ENCODE data around the gene SRPK2.
"Not testable (repeated sequence)": the region's sequence is repeated elsewhere in the genome, so short reads cannot be mapped to it uniquely, and the experiment has no call there.

The SRPK2 gene

DNA sequence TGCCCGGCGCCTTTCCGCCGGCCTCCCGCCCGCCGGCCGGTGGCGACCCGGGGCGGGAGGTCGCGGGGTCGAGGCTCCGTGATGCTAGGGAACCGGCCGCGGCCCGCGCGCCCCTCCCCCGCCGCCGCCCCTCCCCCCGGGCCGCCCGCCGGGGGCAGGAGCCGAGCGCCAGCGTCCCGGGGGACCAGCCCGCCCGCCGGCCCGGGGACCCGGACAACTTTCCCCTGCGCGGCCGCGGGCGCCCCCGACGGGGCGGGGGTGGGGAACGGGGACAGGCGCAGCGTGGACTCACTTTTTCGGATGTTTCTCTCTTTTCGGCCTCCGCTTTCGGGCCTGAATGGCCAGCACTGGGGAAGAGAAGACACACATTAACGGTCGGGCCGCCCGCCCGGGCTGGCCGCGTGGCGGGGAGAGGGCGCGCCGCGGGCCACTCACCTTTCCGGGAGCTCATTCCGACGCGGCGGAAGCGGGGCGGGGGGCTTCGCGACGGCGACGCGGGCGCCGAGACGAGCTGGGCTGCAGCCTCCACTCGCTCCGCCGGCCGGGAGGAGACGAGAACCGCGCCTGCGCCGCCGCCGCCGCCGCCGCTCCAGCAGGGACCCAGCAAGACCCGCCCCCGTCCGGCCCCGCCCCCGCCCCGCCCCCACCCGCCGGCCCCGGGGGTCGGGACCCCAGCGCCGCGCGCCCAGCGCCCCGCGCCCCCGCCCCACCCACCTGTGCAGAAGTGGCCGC, at the start of gene SRPK2:
SRPK2 (minus strand) TSS at position 566 of the 732 bp plus-strand sequence.
- DNase-seq, result peak in 55 of 56 donors; percentile 3 to 83 (median 61)

DNA sequence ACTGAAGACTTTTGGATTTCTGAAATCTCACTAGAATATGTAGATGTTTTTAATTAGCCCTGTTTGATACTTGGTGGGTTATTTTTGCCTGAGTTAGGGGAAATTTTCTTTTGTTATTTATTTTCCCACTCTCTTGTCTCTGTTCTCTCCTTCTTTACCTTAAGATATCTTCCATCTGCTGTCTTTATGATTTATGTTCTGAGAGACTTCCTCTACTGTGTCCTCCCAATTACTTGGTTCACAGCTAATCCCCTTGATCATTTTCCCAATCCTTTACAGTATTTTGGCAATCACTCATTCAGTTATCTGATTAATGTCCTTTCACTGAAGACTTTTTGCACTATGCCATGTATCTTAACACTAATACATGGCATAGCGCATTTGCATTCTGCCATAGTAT, 49.5 kb upstream of the SRPK2 start:
- DNase-seq, result no peak

DNA sequence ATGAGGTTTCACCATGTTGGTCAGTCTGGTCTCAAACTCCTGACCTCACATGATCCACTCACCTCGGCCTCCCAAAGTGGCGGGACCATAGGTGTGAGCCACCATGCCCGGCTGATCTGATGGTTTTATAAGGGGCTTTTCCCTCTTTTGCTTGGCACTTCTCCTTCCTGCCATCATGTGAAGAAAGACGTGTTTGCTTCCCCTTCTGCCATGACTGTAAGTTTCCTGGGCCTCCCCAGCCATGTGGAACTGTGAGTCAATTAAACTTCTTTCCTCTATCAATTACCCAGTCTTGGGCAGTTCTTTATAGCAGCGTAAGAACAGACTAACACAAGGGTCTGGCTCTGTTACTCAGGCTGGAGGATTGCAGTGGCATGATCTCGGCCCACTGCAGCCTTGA, 48.6 kb upstream of the SRPK2 start:
- not testable (repeated sequence) for DNase-seq

DNA sequence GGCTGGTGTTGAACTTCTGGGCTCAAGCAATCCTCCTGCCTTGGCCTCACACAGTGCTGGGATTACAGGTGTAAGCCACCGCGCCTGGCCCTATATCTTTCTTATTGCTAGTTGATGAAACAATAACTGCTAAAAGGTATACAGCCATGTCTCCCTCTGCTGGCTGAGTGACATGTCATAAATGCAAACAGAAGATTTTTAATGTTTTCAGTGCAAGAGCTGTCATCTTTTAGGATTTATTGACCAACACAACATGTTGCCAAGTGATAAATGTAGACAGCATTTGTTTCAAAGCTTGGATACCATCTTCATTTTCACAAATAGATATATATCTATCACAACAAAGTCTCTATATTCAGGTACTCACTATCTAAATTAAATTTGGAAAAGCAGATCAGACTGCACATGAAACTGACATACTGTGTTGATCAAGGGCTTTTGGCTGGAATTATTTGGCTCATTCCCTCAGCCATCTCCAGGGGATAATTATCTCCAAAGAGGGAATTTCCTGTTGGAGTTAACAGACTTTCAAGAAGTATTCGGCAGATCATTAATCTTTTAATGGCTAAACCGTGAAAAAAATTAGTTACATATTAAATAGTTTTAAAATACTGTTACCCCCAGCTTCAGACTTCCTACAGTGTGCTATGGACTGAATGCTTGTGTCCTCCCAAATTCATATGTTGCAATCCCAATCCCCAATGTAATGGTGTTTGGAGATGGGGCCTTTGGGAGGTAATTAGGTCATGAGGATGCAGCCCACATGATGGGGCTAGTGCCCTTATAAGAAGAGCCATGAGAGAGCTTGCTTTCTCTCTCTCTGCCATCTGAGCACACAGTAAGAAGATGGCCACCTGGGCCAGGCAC, 41.3 kb upstream of the SRPK2 start:
- DNase-seq, result peak in 3 of 56 donors; percentile 3 to 48 (median 12)

DNA sequence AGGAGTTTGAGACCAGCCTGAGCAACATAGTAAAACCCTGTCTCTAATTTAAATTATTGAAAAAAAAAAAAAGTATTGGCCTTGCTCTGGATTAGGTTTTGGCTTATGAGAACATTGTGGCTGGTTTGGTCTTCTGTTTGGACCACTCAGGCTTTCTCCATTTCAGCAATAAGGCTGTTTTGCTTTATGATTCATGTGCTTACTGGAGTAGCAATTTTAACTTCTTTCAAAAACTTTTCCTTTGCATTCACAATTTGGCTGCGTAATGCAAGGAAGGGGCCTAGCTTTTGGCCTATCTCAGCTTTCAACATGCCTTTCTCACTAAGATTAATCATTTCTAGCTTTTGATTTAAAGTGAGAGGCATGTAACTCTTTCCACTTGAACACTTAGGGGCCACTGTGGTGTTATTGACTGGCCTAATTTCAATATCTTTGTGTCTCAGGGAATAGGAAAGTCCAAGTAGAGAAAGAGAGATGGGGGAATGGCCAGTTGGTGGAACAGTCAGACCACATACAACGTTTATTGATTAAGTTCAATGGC, 38.0 kb upstream of the SRPK2 start:
- DNase-seq, result no peak

DNA sequence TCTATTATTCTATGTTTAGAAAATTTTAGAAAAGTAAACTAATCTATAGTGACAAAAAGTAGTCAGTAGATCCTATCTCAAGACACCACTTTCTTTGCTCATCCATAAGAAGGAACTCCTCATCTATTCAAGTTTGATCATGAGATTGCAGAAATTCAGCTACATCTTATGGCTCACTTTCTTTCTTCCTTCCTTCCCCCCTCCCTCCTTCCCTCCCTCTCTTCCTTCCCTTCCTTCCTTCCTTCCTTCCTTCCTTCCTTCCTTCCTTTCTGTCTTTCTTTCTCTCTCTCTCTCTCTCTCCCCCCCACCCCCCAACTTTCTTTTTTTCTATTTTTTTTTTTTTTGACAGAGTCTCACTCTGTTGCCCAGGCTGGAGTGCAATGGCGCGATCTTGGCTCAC, 35.3 kb upstream of the SRPK2 start:
- no peak for DNase-seq

DNA sequence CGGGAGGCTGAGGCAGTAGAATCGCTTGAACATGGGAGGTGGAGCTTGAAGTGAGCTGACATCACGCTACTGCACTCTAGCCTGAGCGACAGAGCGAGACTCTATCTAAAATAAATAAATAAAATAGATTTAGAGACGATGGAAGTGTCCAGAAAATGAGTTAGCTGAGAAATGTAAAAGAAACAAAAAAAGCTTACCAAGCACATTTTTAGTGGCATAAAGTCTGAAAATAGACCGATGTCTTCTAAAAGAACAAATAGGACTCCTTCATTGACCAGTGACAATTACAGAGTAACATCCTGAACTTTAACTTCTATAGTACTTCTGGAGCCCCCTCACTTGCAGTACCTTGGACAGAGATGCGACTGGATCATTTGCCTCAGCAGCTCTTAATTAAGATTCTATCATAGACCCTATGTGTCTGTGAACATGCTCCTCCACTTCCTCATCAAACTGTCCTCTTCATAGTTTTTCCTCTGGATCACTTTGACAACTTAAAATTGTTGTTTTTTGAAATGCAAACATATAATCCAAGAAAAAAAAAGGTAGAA, 25.2 kb upstream of the SRPK2 start:
- no peak for DNase-seq

DNA sequence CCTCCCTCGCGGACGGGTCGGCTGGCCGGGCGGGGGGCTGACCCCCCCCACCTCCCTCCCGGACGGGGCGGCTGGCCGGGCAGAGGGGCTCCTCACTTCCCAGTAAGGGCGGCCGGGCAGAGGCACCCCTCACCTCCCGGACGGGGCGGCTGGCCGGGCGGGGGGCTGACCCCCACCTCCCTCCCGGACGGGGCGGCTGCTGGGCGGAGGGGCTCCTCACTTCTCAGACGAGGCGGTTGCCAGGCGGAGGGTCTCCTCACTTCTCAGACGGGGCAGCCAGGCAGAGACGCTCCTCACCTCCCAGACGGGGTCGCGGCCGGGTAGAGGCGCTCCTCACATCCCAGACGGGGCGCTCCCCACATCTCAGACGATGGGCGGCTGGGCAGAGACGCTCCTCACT, 22.1 kb upstream of the SRPK2 start:
- not testable (repeated sequence) for DNase-seq

DNA sequence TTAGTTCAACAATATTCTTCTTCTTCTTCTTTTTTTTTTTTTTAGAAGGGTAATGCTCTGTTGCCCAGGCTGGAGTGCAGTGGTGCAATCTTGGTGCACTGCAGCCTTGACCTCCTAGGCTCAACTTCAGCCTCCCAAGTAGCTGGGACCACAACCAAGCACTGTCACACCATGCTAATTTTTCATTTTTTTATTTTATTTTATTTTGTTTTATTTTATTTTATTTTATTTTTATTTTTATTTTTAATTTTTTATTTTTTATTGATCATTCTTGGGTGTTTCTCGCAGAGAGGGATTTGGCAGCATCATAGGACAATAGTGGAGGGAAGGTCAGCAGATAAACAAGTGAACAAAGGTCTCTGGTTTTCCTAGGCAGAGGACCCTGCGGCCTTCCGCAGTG, 21.1 kb upstream of the SRPK2 start:
- not testable (repeated sequence) for DNase-seq

DNA sequence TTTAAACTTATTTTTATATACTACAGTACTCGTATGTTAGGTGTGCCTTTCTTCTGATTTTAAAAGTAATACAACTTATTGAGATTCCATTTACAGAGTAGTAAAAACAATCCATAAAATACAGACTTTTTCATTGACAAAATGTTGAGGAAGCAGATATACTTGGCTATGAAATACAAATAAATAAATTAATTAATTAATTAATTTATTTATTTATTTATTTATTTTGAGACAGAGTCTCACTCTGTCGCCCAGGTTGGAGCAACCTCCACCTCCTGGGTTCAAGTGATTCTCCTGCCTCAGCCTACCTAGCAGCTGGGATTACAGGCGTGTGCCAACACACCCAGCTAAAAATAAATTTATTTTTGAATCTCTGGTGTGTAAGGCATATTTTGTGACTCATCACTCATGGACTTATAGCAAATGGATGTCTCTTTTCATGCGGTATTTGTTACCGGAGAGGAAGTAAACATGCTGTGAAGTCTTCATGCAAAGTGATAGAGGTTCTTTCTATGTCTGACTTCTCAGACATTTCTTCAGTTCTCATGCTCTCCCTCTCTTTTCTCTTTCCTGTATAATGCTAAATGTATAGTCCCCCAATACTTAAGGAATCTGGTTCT, 20.2 kb upstream of the SRPK2 start:
- no peak for DNase-seq

DNA sequence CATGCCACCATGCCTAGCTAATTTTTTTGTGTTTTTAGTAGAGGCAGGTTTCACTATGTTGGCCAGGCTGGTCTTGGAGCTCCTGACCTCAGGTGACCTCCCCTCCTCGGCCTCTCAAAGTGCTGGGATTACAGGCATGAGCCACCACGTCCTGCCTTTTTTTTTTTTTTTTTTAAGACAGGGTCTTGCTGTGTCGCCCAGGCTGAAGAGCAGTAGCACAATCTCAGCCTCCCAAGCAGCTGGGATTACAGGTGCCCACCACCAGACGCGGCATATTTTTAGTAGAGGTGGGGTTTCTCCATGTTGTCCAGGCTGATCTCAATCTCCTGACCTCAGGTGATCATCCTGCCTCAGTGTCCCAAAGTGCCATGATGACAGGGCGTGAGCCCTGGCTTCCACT, 14.4 kb upstream of the SRPK2 start:
- DNase-seq, result no peak

DNA sequence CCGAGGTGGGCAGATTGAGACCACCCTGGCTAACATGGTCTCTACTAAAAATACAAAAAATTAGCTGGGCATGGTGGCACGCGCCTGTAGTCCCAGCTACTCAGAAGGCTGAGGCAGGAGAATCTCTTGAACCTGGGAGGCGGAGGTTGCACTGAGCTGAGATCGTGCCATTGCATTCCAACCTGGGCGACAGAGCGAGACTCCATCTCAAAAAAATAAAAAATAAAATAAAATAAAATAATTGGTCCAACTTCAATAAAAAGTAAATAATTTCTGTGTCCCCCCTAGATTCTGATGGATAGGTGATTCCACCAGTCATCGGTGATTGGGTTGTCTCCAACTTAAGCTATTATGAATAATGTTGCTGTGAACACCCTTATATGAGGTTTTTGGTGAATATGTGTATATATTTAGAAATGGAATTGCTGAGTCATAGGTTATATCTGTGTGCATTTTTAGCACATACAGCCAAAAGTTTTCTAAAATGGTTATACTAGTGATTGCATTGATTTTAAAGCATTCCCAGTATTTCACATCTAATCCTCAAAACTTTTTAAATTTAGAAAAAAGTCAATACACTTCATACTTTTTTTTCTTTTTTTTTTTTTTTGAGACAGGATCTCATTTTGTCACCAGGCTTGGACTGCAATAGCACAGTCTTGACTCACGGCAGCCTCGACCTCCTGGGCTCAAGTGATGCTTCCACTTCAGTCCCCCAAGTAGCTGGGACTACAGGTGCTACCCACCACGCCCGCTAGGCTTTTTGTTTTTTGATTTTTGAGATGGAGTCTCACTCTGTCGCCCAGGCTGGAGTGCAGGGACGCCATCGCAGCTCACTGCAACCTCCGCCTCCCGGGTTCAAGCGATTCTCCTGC, 13.7 kb upstream of the SRPK2 start:
- DNase-seq, result no peak

DNA sequence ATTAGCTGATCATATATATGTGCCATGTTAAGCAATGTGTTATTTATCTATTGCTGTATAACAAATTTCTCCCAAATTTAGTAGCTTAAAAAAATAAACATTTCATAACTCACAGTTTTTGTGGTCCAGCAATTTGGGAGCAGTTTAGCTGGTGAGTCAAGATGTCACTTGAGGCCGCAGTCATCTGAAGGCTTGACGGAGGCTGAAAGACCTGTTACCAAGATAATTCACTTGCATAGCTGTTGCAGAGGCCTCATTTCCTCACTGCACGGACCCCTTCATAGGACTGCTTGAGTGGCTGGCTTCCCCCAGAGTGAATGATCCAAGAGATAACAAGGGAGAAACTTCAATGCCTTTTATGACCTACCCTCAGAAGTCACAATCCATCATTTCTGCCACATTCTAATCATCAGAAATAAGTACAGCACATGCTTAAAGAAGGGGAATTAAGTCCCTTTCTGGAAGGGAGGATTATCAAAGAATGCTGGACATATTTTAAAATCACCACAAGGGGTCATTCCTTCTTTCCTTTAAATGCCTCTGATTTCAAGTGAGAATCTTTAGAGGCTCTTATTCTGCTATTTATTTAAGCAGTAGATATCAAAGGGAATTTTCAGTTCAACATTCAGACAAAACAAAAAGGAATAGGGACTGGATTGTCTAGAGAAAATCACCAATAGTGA, 10.5 kb upstream of the SRPK2 start:
- DNase-seq, result no peak

DNA sequence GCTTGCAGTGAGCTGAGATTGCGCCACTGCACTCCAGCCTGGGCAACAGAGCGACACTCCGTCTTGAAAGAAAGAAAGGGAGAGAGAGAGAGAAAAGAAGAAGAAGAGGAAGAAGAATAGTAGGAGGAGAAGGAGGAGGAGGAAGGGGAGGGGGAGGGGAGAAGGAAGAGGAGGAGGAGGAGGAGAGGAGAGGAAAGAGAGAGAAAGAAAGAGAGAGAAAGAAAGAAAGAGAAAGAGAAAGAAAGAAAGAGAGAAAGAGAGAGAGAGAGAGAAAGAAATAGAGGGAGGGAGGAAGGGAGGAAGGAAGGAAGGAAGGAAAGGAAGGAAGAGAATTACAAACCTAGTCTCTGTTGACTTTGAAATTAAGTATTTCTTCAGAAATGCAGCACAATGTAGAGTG, 7.8 kb upstream of the SRPK2 start:
- no peak for DNase-seq

DNA sequence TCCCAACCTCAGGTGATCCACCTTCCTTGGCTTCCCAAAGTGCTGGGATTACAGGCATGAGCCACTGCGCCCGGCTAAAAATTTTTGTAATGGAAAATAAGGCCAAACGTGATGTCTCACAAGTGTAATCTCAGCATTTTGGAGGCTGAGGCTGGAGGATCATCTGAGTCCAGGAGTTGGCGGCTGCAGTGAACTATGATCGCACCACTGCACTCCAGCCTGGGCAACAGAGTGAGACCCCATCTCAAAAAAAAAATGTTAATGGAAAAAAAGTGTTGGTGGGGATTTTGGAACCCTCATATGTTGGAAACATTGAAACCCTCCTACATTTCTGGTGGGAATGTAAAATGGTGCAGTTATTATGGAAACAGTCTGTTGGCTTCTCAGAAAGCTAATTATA, 2.7 kb upstream of the SRPK2 start:
- no peak for DNase-seq

DNA sequence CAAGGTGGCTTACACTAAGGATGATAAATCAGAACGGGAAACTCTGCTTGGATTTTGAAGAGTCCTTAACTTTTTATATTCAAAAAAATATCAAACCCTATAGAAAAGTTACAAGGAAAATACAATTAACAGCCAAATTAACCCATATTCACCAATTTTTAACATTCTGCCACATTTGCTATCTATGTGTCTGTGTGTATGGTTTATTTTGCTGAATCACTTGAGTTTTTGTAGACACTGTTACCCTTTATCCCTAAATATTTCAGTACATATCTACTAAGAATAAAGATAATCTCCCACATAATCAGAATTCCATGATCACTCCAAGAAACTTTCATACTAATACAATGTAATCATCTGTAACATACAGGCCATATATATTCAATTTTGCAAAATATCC, 1.2 kb upstream of the SRPK2 start:
- DNase-seq, result no peak

DNA sequence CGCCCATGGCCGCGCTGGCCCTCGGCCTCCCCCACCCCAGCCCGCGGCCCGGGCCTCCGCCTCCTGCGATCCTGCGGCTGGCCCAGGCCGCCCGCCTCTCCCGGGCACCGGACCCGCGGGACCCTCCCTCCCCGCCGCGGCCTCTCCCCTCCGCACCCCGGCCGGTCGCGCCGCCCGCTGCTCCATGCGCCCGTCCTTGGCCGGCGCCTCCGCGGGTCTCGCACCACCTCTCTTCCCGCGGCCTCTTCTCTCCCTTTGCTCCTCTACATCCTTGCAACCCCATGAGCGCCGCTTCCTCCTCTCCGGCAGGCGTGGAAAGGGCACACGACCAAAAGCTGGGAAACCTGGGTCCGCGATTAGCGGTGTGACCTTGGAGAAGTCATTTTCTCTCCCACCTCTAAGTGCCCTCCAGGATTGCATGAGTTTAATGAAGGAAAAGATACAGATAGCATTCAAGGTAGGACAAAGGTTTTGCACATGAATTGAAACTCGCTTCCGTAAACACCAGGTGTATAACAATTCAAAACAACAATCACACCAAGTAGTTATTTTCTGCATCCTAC, 448 bp upstream of the SRPK2 start:
- peak in 26 of 56 donors; percentile 17 to 67 (median 42) for DNase-seq

DNA sequence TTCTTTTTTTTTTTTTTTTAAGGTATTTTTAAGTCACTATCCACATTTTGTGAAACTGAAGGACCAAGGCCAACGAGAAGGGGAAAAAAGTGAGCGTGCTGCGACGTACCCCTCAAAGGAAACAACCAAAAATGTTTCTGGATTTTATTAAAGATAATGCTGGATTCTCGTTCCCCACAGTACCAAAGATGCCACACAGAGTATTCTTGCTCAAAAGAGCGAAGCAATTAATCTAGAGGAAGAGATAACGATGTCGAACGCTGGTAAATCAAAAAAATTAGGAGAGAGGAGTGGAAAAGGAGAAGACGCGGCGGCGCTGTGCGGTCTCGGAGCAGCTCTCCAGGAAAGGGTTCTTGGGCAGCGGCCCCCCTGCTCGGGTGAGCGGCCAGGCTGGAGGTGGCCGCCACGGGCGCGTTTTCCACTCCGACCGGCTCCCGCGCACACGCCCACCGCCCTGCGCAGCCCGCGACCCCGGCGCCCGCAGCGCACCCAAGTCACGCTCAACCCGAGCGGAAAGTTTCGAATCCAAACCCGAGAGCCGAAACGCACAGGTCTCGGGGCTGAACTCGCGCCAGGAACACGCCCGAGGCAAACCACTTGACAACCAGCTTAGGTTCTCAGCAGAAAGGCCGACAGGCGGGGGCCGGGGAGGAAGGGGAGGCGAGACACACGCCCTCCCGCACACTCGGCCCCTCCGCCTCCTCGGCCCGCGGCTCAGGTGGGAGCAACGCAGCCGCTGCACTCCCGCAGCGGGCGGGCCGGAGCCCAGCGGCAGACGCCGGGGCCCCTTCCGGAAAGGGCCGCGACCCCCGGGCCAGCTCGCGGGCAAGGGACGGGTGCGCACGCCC, 989 bp downstream of the SRPK2 start:
- DNase-seq, result peak in 39 of 56 donors; percentile 4 to 66 (median 37)

DNA sequence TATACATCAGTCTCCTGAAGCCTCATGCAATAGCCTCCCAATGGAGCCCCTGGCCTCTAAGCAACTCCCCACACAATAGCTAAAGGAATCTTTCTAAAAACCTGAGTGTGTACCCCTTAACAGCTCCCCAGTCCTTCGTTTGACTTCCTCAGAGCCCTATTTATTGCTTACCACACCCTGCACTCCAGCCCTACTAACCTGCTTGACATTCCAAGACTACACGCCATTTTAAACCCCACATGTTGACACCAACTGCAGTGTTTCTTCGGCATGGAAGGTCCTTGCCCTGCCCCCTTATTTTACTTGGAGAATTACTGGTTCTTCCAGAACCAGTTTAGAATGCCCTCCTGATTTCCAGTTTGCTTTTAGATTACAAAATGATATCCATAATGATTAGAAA, 10.8 kb downstream of the SRPK2 start:
- DNase-seq, result no peak
